ENCODE data around the gene RGS7.

- TF ChIP-seq SP1 (IDR thresholded peaks at IDR 0.05; ENCODE audit: low read depth, low read length), result no peak
- no peak for TF ChIP-seq FOXK2 (IDR thresholded peaks at IDR 0.05)
- TF ChIP-seq POLR2AphosphoS5 (IDR thresholded peaks at IDR 0.05; ENCODE audit: low read length), result no peak
Measured at GRCh38 chr1:241079047-241079446, 278.0 kb downstream of the RGS7 start.

Data from GM12878 (cell line).